HEK293 (cell line): ENCODE data around the gene DDX47.

Source experiments
- CTCF ChIA-PET: fragments of 350-600 bp; formaldehyde crosslinking; extraction: SDS; loops from one replicate; lab custom pipeline; 2021; ENCODE audit warnings: antibody characterized with exemption; lab: Yijun Ruan, JAX
- POLR2A ChIA-PET: fragments of 300-600 bp; formaldehyde crosslinking; extraction: SDS; loops from one replicate; lab custom pipeline; 2020; ENCODE audit warnings: antibody characterized with exemption, inconsistent platforms; lab: Yijun Ruan, JAX
- H3K27ac ChIP-seq: fragments of 200-500 bp; sonication (Bioruptor generic); 2 replicates; pipeline ENCODE4 v1.5.1; 2014; ENCODE audit warnings: low read depth, low read length, control low read depth, inconsistent platforms; ENCODE audit errors: extremely low read depth
- H3K36me3 ChIP-seq, 2 experiments: fragments of 200-500 bp in 1 of 2; sonication (Bioruptor generic) in 1 of 2; 1 replicate in 1 of 2; 2 replicates in 1 of 2; pipeline ENCODE4 v1.5.1; 2014 to 2017; ENCODE audit warnings: inconsistent platforms in 2 of 2, low read length in 2 of 2; ENCODE audit not compliant: control insufficient read depth in 2 of 2, insufficient read depth in 1 of 2
- H3K4me1 ChIP-seq: fragments of 200-500 bp; sonication (Bioruptor generic); 2 replicates; pipeline ENCODE4 v1.5.1; 2014; ENCODE audit warnings: mild to moderate bottlenecking, low read length, inconsistent platforms; ENCODE audit not compliant: control insufficient read depth, insufficient read depth
- H3K4me3 ChIP-seq: 2 replicates; pipeline ENCODE4 v1.5.1; 2011; ENCODE audit warnings: low read depth, mild to moderate bottlenecking, control low read depth, low read length, moderate library complexity
- H3K9me3 ChIP-seq: fragments of 200-500 bp; sonication (Bioruptor generic); 2 replicates; pipeline ENCODE4 v1.5.1; 2014; ENCODE audit warnings: low read depth, low read length, inconsistent platforms; ENCODE audit not compliant: control insufficient read depth, insufficient read depth
- GLI4 ChIP-seq: fragments of 450-650 bp; formaldehyde crosslinking; IDR thresholded peaks from 2 replicates; pipeline ENCODE4 v1.5.1; 2016; ENCODE audit warnings: missing biosample characterization, missing genetic modification characterization
- GLIS2 ChIP-seq: fragments of 450-650 bp; formaldehyde crosslinking; IDR thresholded peaks from 2 replicates; pipeline ENCODE4 v1.5.1; 2016; ENCODE audit warnings: missing biosample characterization, missing genetic modification characterization
- MZF1 ChIP-seq: fragments of 450-650 bp; formaldehyde crosslinking; IDR thresholded peaks from 2 replicates; pipeline ENCODE4 v1.5.1; 2017; ENCODE audit warnings: missing biosample characterization, missing genetic modification characterization, borderline replicate concordance
- SCRT2 ChIP-seq: fragments of 450-650 bp; formaldehyde crosslinking; IDR thresholded peaks from 2 replicates; pipeline ENCODE4 v1.5.1; 2016; ENCODE audit warnings: missing biosample characterization, missing genetic modification characterization
- SP3 ChIP-seq: fragments of 450-650 bp; formaldehyde crosslinking; IDR thresholded peaks from 2 replicates; pipeline ENCODE4 v1.5.1; 2016; ENCODE audit warnings: missing biosample characterization, missing genetic modification characterization
- ZFP3 ChIP-seq: fragments of 450-650 bp; formaldehyde crosslinking; IDR thresholded peaks from 2 replicates; pipeline ENCODE4 v1.5.1; 2016; ENCODE audit warnings: low read depth, missing biosample characterization, missing genetic modification characterization
- ZFP69B ChIP-seq: fragments of 450-650 bp; formaldehyde crosslinking; IDR thresholded peaks from 2 replicates; pipeline ENCODE4 v1.5.1; 2016; ENCODE audit warnings: missing biosample characterization, missing genetic modification characterization
- ZNF23 ChIP-seq: fragments of 450-650 bp; formaldehyde crosslinking; IDR thresholded peaks from 2 replicates; pipeline ENCODE4 v1.5.1; 2016; ENCODE audit warnings: missing biosample characterization, missing genetic modification characterization, borderline replicate concordance
- ZNF544 ChIP-seq: fragments of 450-650 bp; formaldehyde crosslinking; IDR thresholded peaks from 2 replicates; pipeline ENCODE4 v1.5.0; 2017; ENCODE audit warnings: missing biosample characterization, missing genetic modification characterization
- ZNF548 ChIP-seq: fragments of 450-650 bp; formaldehyde crosslinking; IDR thresholded peaks from 2 replicates; pipeline ENCODE4 v1.5.1; 2016; ENCODE audit warnings: missing biosample characterization, missing genetic modification characterization
- ZNF629 ChIP-seq: fragments of 450-650 bp; formaldehyde crosslinking; IDR thresholded peaks from 2 replicates; pipeline ENCODE4 v1.5.1; 2017; ENCODE audit warnings: missing biosample characterization, missing genetic modification characterization
- ZNF707 ChIP-seq: fragments of 450-650 bp; formaldehyde crosslinking; IDR thresholded peaks from 2 replicates; pipeline ENCODE4 v1.5.1; 2016; ENCODE audit warnings: missing biosample characterization, missing genetic modification characterization
- TF ChIP-seq, protein P1 (sequence below): fragments of 450-650 bp; formaldehyde crosslinking; IDR thresholded peaks from 2 replicates; pipeline ENCODE4 v1.5.1; 2016; ENCODE audit warnings: missing biosample characterization, missing genetic modification characterization
- TF ChIP-seq, protein P2 (sequence below): fragments of 450-650 bp; formaldehyde crosslinking; IDR thresholded peaks from 2 replicates; pipeline ENCODE4 v1.5.1; 2016; ENCODE audit warnings: missing biosample characterization, missing genetic modification characterization
- TF ChIP-seq, protein P3 (sequence below): fragments of 450-650 bp; formaldehyde crosslinking; IDR thresholded peaks from 2 replicates; pipeline ENCODE4 v1.5.1; 2017; ENCODE audit warnings: missing biosample characterization, missing genetic modification characterization
- TF ChIP-seq, protein P4 (sequence below): fragments of 450-650 bp; formaldehyde crosslinking; optimal IDR thresholded peaks from 2 replicates; pipeline ENCODE3; 2016; ENCODE audit warnings: missing biosample characterization, mild to moderate bottlenecking, missing genetic modification characterization
- TF ChIP-seq, protein P5 (sequence below): fragments of 450-650 bp; formaldehyde crosslinking; IDR thresholded peaks from 2 replicates; pipeline ENCODE4 v1.5.1; 2016; ENCODE audit warnings: missing biosample characterization, missing genetic modification characterization

The DDX47 gene

DNA sequence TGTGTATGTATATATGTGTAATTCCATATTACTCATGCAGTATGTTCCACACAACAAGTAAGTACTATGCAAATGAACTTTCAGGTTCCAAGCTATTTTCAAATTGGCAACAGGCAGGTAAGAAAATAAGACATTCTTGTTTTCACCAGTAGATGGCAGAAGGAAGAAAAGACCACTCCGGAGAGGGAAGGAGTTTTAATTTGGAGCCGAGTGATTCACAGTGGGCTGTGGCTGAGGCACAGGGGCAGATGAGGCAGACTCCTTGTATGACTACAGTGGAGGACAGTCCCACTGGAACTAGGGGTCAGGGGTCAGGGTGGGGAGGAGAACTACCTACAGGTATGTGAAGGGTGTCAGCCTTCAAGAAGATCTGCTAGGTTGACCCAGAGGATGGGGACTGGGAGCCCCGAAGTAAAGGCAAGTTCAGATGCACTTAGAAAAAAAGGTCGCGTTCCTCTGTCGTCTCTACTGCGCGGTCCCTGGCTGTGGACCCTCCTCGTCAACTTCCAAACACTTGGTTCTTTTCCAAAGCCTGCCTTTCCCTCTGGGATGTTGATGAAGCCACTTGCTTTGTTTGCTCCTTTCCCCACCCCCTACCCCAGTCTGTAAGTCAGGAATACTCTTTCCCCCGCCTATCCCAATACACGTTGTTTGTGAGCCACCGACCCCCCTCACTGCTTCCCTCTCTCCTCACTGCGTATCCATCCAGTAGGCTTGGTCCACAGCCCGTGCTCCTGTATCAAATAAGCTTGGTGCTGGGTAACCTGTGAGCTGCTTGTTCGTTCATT is 24.1 kb downstream of the DDX47 start (continued):
- TF ChIP-seq, protein P1, sequence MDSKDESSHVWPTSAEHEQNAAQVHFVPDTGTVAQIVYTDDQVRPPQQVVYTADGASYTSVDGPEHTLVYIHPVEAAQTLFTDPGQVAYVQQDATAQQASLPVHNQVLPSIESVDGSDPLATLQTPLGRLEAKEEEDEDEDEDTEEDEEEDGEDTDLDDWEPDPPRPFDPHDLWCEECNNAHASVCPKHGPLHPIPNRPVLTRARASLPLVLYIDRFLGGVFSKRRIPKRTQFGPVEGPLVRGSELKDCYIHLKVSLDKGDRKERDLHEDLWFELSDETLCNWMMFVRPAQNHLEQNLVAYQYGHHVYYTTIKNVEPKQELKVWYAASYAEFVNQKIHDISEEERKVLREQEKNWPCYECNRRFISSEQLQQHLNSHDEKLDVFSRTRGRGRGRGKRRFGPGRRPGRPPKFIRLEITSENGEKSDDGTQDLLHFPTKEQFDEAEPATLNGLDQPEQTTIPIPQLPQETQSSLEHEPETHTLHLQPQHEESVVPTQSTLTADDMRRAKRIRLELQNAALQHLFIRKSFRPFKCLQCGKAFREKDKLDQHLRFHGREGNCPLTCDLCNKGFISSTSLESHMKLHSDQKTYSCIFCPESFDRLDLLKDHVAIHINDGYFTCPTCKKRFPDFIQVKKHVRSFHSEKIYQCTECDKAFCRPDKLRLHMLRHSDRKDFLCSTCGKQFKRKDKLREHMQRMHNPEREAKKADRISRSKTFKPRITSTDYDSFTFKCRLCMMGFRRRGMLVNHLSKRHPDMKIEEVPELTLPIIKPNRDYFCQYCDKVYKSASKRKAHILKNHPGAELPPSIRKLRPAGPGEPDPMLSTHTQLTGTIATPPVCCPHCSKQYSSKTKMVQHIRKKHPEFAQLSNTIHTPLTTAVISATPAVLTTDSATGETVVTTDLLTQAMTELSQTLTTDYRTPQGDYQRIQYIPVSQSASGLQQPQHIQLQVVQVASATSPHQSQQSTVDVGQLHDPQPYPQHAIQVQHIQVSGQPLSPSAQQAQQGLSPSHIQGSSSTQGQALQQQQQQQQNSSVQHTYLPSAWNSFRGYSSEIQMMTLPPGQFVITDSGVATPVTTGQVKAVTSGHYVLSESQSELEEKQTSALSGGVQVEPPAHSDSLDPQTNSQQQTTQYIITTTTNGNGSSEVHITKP, result peak; percentile 50; the same call in 1 of the 2 replicates
- peak; percentile 99 for TF ChIP-seq SCRT2
- TF ChIP-seq MZF1 (tag by site-specific recombination), result no peak
- TF ChIP-seq ZNF629 (tag by site-specific recombination), result 0 out of 2 replicates have a peak, but pooled peaks have one; percentile 12
- peak; percentile 27; the same call in 1 of the 2 replicates for TF ChIP-seq ZFP69B (tag by site-specific recombination)
- peak; percentile 30; the same call in 1 of the 2 replicates for TF ChIP-seq GLIS2 (tag by site-specific recombination)
- TF ChIP-seq, all 188 proteins: peak for 14

DNA sequence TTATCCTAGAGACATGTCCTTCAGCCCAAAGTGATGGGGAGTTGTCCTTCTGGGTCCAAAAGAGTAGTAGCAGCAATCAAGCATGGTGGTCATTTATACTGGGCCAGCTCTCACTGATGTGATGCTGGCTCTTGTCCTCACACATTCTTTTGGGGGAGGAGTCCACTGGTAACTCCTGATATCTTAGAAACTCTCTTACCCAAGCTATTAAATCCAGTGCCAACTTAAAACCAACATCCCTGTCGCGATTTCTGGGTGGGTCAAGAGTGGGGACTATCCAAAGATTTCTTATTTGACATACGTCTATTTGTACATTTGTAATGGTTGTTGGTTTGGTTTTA is 24.6 kb downstream of the DDX47 start:
- POLR2A ChIA-PET, result interaction anchor here (0.5 to 2.2 kb wide), 10 partner anchors 15 to 341 kb away, joined by 3 to 14 read pairs (median 6); partner anchors contain the start of gene GPRC5A
- Histone ChIP-seq H3K27ac (peak overlapping the region; percentile 22; the same call in 1 of the 2 replicates), H3K4me3 (no peak overlapping the region), H3K36me3 (peaks cover 5 to 13% of the 10 kb centered on the region in 2 experiments; a peak in 1 of 3 replicates), H3K9me3 (no peaks in the 10 kb centered on the region)
- TF ChIP-seq SP3 (tag by site-specific recombination), result no peak
- TF ChIP-seq, protein P2, sequence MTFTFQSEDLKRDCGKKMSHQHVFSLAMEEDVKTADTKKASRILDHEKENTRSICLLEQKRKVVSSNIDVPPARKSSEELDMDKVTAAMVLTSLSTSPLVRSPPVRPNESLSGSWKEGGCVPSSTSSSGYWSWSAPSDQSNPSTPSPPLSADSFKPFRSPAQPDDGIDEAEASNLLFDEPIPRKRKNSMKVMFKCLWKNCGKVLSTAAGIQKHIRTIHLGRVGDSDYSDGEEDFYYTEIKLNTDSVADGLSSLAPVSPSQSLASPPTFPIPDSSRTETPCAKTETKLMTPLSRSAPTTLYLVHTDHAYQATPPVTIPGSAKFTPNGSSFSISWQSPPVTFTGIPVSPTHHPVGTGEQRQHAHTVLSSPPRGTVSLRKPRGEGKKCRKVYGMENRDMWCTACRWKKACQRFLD, result no peak
- TF ChIP-seq, protein P3, sequence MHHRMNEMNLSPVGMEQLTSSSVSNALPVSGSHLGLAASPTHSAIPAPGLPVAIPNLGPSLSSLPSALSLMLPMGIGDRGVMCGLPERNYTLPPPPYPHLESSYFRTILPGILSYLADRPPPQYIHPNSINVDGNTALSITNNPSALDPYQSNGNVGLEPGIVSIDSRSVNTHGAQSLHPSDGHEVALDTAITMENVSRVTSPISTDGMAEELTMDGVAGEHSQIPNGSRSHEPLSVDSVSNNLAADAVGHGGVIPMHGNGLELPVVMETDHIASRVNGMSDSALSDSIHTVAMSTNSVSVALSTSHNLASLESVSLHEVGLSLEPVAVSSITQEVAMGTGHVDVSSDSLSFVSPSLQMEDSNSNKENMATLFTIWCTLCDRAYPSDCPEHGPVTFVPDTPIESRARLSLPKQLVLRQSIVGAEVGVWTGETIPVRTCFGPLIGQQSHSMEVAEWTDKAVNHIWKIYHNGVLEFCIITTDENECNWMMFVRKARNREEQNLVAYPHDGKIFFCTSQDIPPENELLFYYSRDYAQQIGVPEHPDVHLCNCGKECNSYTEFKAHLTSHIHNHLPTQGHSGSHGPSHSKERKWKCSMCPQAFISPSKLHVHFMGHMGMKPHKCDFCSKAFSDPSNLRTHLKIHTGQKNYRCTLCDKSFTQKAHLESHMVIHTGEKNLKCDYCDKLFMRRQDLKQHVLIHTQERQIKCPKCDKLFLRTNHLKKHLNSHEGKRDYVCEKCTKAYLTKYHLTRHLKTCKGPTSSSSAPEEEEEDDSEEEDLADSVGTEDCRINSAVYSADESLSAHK, result peak; percentile 71
- no peak for TF ChIP-seq GLI4 (tag by site-specific recombination)
- TF ChIP-seq, all 188 proteins: peak for 1
- CTCF ChIA-PET, result interaction anchor here (0.6 to 5.0 kb wide), 19 partner anchors 7 to 1441 kb away, joined by 3 to 44 read pairs (median 4); partner anchors contain the start of gene GPRC5A
- H3K4me1 ChIP-seq, result peaks cover 24% of the 10 kb centered on the region

DNA sequence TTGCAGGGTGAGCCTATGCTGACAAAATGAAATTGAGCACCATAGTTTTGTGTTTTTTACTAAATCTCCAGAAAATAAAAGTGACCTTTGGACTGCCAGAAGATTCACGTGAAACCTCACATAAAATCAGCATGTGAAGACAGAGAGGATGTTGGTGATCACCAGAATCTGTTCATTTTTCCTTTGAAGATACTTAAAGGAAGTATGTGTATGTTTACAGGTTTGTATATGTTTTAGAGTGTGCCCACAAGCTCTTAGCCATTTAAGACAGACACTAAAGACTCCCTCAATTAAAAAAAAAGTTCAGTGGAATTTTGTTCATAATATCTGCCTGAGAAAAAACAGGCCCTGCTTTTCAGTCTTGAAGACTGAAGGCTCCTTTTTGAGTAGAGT is 25.9 kb downstream of the DDX47 start:
- H3K4me3 ChIP-seq, result no peak overlapping the region
- H3K9me3 ChIP-seq, result no peaks in the 10 kb centered on the region
- H3K36me3 ChIP-seq, result peaks cover 0 to 2% of the 10 kb centered on the region in 2 experiments; a peak in 1 of 3 replicates
- peaks cover 24% of the 10 kb centered on the region for H3K4me1 ChIP-seq
- CTCF ChIA-PET, result interaction anchor here (0.6 to 5.0 kb wide), 7 partner anchors 12 to 221 kb away, joined by 3 to 44 read pairs (median 4); partner anchors contain the start of gene GPRC5A
- peak overlapping the region; percentile 74; the same call in 1 of the 2 replicates for H3K27ac ChIP-seq
- POLR2A ChIA-PET, result interaction anchor here (0.6 to 1.9 kb wide), 3 partner anchors 32 to 52 kb away, joined by 4 to 10 read pairs (median 6); partner anchors contain the start of gene GPRC5A
- TF ChIP-seq ZNF23, result no peak
- TF ChIP-seq, protein P1, result no peak
- TF ChIP-seq ZNF548 (tag by site-specific recombination), result no peak
- TF ChIP-seq ZFP3 (tag by site-specific recombination), result no peak
- TF ChIP-seq, protein P4, sequence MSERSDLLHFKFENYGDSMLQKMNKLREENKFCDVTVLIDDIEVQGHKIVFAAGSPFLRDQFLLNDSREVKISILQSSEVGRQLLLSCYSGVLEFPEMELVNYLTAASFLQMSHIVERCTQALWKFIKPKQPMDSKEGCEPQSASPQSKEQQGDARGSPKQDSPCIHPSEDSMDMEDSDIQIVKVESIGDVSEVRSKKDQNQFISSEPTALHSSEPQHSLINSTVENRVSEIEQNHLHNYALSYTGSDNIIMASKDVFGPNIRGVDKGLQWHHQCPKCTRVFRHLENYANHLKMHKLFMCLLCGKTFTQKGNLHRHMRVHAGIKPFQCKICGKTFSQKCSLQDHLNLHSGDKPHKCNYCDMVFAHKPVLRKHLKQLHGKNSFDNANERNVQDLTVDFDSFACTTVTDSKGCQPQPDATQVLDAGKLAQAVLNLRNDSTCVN (tag by site-specific recombination), result no peak
- TF ChIP-seq, protein P5, sequence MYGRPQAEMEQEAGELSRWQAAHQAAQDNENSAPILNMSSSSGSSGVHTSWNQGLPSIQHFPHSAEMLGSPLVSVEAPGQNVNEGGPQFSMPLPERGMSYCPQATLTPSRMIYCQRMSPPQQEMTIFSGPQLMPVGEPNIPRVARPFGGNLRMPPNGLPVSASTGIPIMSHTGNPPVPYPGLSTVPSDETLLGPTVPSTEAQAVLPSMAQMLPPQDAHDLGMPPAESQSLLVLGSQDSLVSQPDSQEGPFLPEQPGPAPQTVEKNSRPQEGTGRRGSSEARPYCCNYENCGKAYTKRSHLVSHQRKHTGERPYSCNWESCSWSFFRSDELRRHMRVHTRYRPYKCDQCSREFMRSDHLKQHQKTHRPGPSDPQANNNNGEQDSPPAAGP, result no peak
- no peak for TF ChIP-seq ZNF707
- no peak for TF ChIP-seq ZNF544
